HCT116 (cell line): ENCODE results near the gene ABCC11. TPM values are rescaled to one million over a fixed set of nuclear protein-coding genes. Genes with fewer than 3 reads are reported as not detected.

Source experiments
- ATAC-seq: fragments of 200-7000 bp; cut with Tn5 transposase; 2 replicates; pipeline ENCODE4 v1.9.1; 2020; ENCODE audit warnings: mild to moderate bottlenecking, moderate library complexity
- BruUV-seq: library from RNA; stranded (reverse); fragments of 400-500 nt; replicated peaks from 2 replicates; lab custom pipeline; 2021; lab: Mats Ljungman, UMichigan
- CTCF ChIA-PET: fragments of 300-600 bp; sonication (Branson Sonifier 250); formaldehyde crosslinking; loops from one replicate; lab custom pipeline; 2021; ENCODE audit warnings: antibody characterized with exemption; lab: Charles Lee
- POLR2A ChIA-PET: fragments of 300-600, 350-600 bp; sonication (Branson Sonifier 250); formaldehyde crosslinking; loops from one replicate; lab custom pipeline; 2021; ENCODE audit warnings: antibody characterized with exemption; lab: Charles Lee
- RAD21 ChIA-PET, 2 experiments: fragments of 300-600 bp; sonication (Branson Sonifier 250); formaldehyde crosslinking; loops; one replicate each; lab custom pipeline; 2023; ENCODE audit warnings: low total read pairs in 2 of 2; ENCODE audit not compliant: uncharacterized antibody in 2 of 2, unreplicated experiment in 2 of 2, low non-redundant PET in 1 of 2; lab: Charles Lee
- DNase-seq: peaks from one replicate; pipeline ENCODE4 v3.0.0-alpha.2; 2010; ENCODE audit warnings: low read depth, low spot score
- H2AFZ ChIP-seq: fragments of 200-600 bp; shearing (Covaris generic), sonication (generic); 2 replicates; pipeline ENCODE4 v1.6.1; 2017; ENCODE audit warnings: low read depth, mixed run types, mixed read lengths, antibody characterized with exemption, low read length; ENCODE audit not compliant: poor library complexity, severe bottlenecking
- H3K27ac ChIP-seq: 2 replicates; pipeline ENCODE4 v1.5.1; 2012; ENCODE audit warnings: low read depth, low read length
- H3K27me3 ChIP-seq: fragments of 200-600 bp; sonication (generic); 2 replicates; pipeline ENCODE4 v1.6.1; 2016; ENCODE audit warnings: mixed run types, low read length, mixed read lengths; ENCODE audit not compliant: insufficient read depth
- H3K36me3 ChIP-seq, 2 experiments: fragments of 200-500 bp in 1 of 2; fragments of 200-600 bp in 1 of 2; sonication (Bioruptor generic) in 1 of 2; sonication (generic) in 1 of 2; 2 replicates each; pipeline versions ENCODE4 v1.5.1 to v1.6.1; 2014 to 2016; ENCODE audit warnings: low read length in 2 of 2, inconsistent platforms in 1 of 2, mixed read lengths in 1 of 2, mixed run types in 1 of 2; ENCODE audit not compliant: insufficient read depth in 2 of 2, control insufficient read depth in 1 of 2
- H3K4me1 ChIP-seq, 2 experiments: fragments of 200-600 bp in 1 of 2; sonication (generic) in 1 of 2; 2 replicates each; pipeline versions ENCODE4 v1.5.1 to v1.6.1; 2012 to 2017; ENCODE audit warnings: low read length in 2 of 2, inconsistent platforms in 1 of 2, mild to moderate bottlenecking in 1 of 2, mixed read lengths in 1 of 2, mixed run types in 1 of 2, moderate library complexity in 1 of 2; ENCODE audit not compliant: insufficient read depth in 2 of 2, control insufficient read depth in 1 of 2
- H3K4me2 ChIP-seq: fragments of 200-600 bp; sonication (generic); 2 replicates; pipeline ENCODE4 v1.6.1; 2017; ENCODE audit warnings: mixed run types, low read length, mixed read lengths
- H3K4me3 ChIP-seq, 2 experiments: fragments of 200-600 bp in 1 of 2; sonication (generic) in 1 of 2; replicated peaks in 1 of 2; 2 replicates each; pipeline ENCODE4 v1.5.1; 2011 to 2016; ENCODE audit warnings: low read length in 2 of 2, control low read depth in 1 of 2, low read depth in 1 of 2, mild to moderate bottlenecking in 1 of 2, mixed read lengths in 1 of 2, mixed run types in 1 of 2
- H3K79me2 ChIP-seq: fragments of 200-600 bp; sonication (generic); 2 replicates; pipeline ENCODE4 v1.6.1; 2017; ENCODE audit warnings: mild to moderate bottlenecking, mixed run types, low read length, moderate library complexity, mixed read lengths; ENCODE audit not compliant: insufficient read depth
- H3K9ac ChIP-seq: fragments of 200-600 bp; sonication (generic); 2 replicates; pipeline ENCODE4 v1.6.1; 2016; ENCODE audit warnings: low read length, mixed read lengths
- H3K9me2 ChIP-seq: fragments of 200-600 bp; sonication (generic), shearing (Covaris generic); 2 replicates; pipeline ENCODE4 v1.6.1; 2017; ENCODE audit warnings: mixed run types, mild to moderate bottlenecking, moderate library complexity; ENCODE audit not compliant: insufficient read depth
- H3K9me3 ChIP-seq, 2 experiments: fragments of 200-500 bp in 1 of 2; fragments of 200-600 bp in 1 of 2; sonication (Bioruptor generic) in 1 of 2; sonication (generic) in 1 of 2; 2 replicates each; pipeline ENCODE4 v1.6.1; 2014 to 2017; ENCODE audit warnings: low read length in 2 of 2, mixed read lengths in 2 of 2, inconsistent platforms in 1 of 2, low read depth in 1 of 2, mild to moderate bottlenecking in 1 of 2, mixed run types in 1 of 2, moderate library complexity in 1 of 2; ENCODE audit not compliant: control insufficient read depth in 1 of 2, insufficient read depth in 1 of 2
- H4K20me1 ChIP-seq: fragments of 200-600 bp; sonication (generic), shearing (Covaris generic); 2 replicates; pipeline ENCODE4 v1.6.1; 2017; ENCODE audit warnings: mixed run types, mild to moderate bottlenecking, moderate library complexity; ENCODE audit not compliant: insufficient read depth
- FOSL1 ChIP-seq: IDR thresholded peaks from 2 replicates; pipeline ENCODE4 v1.6.1; 2012; ENCODE audit warnings: low read depth
- POLR2A ChIP-seq: IDR thresholded peaks from 2 replicates; pipeline ENCODE4 v1.7.0; 2011; ENCODE audit warnings: borderline replicate concordance; ENCODE audit not compliant: insufficient read depth, insufficient read length; ENCODE audit errors: extremely low read depth
- RAD21 ChIP-seq: IDR thresholded peaks from 2 replicates; pipeline ENCODE4 v1.6.1; 2012; ENCODE audit warnings: low read depth, mild to moderate bottlenecking
- ZFX ChIP-seq: fragments of 450-650 bp; IDR thresholded peaks from 2 replicates; pipeline ENCODE4 v1.6.1; 2017
- intact Hi-C: fragments of 100-400 bp; cut with micrococcal nuclease; formaldehyde crosslinking; loops from 2 replicates; pipeline ENCODE4 v1.10.0; 2022
- total RNA-seq: library from RNA; stranded (reverse); gene quantifications from one replicate; pipeline ENCODE4 v1.2.1, GENCODE V29; 2021; ENCODE audit not compliant: unreplicated experiment
- TF ChIP-seq, protein P1 (sequence below): IDR thresholded peaks from 2 replicates; pipeline ENCODE4 v1.6.1; 2012; ENCODE audit warnings: low read depth
- TF ChIP-seq, protein P2 (sequence below): IDR thresholded peaks from 2 replicates; pipeline ENCODE4 v1.6.1; 2012

ABCC11 gene
- total RNA-seq, 1 experiment from 2014 or later = 0.54 TPM

DNA sequence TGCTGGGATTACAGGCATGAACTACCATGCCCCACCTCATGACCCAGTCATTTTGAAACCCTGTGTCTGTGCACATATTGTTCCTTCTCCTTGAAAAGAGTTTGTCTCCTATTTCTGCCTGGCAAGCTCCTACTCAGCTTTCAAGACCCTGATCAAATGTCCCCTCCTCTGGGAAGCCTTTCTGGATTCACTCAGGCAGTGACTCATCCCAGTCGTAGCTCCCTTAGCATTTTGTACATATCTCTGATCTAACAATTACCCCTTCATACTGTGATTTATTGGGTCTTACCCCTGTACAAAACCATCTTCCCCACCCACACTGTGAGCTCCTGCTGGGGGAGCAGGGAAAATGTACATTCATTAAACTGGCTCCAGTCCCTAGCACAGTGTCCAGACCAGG lies 73.5 kb downstream of the ABCC11 start (continued):
- TF ChIP-seq, protein P1, sequence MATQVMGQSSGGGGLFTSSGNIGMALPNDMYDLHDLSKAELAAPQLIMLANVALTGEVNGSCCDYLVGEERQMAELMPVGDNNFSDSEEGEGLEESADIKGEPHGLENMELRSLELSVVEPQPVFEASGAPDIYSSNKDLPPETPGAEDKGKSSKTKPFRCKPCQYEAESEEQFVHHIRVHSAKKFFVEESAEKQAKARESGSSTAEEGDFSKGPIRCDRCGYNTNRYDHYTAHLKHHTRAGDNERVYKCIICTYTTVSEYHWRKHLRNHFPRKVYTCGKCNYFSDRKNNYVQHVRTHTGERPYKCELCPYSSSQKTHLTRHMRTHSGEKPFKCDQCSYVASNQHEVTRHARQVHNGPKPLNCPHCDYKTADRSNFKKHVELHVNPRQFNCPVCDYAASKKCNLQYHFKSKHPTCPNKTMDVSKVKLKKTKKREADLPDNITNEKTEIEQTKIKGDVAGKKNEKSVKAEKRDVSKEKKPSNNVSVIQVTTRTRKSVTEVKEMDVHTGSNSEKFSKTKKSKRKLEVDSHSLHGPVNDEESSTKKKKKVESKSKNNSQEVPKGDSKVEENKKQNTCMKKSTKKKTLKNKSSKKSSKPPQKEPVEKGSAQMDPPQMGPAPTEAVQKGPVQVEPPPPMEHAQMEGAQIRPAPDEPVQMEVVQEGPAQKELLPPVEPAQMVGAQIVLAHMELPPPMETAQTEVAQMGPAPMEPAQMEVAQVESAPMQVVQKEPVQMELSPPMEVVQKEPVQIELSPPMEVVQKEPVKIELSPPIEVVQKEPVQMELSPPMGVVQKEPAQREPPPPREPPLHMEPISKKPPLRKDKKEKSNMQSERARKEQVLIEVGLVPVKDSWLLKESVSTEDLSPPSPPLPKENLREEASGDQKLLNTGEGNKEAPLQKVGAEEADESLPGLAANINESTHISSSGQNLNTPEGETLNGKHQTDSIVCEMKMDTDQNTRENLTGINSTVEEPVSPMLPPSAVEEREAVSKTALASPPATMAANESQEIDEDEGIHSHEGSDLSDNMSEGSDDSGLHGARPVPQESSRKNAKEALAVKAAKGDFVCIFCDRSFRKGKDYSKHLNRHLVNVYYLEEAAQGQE = no peak
- no peak for TF ChIP-seq FOSL1

DNA sequence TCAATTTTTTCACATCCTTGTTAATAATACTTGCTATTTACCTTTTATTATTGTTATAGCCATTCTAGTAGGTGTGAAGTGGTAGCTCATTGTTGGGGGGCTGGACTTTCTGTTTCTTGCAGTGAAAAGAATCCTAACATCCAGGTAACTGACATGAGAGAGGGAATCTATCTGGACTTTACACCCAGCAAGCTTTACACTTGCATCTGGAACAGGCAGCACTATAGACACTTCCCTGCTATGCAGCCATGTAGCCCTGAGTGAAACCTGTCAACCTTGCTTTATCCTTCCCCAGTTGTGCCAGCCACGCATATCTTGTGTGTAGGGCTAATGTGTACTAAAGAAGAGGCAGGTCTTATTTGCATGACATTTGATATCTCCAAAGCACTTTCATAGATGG lies 74.7 kb downstream of the ABCC11 start:
- no peak for ATAC-seq

More for the DNA sequence above, 74.7 kb downstream of the ABCC11 start:
- Histone ChIP-seq H3K27ac (no peak overlapping the region), H3K4me2 (no peak overlapping the region), H3K9ac (no peak overlapping the region), H4K20me1 (no peaks in the 10 kb centered on the region), H3K27me3 (no peaks in the 10 kb centered on the region), H3K4me3 (no peak overlapping the region), H3K9me3 (no peaks in the 10 kb centered on the region), H3K79me2 (no peaks in the 10 kb centered on the region), H2AFZ (no peak overlapping the region), H3K36me3 (no peaks in the 10 kb centered on the region), H3K9me2 (no peaks in the 10 kb centered on the region), H3K4me1 (peaks cover 0 to 3% of the 10 kb centered on the region in 2 experiments; a peak in 1 of 4 replicates)
- TF ChIP-seq, protein P2, sequence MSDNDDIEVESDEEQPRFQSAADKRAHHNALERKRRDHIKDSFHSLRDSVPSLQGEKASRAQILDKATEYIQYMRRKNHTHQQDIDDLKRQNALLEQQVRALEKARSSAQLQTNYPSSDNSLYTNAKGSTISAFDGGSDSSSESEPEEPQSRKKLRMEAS = no peak
- TF ChIP-seq ZFX (no peak), RAD21 (no peak), POLR2A (no peak)
- ChIA-PET RAD21 (no interaction called here), POLR2A (no interaction called here), CTCF (no interaction called here)
- intact Hi-C loops = no loop called here
- no TSS peak for BruUV-seq
- DNase-seq = no peak
